SK-N-SH (cell line): ENCODE data around the gene CNTNAP2.

Experiments
- FOXM1 ChIP-seq: IDR thresholded peaks from 2 replicates; pipeline ENCODE4 v1.4.0; 2012; ENCODE audit warnings: low read depth, mild to moderate bottlenecking
- POLR2AphosphoS5 ChIP-seq: IDR thresholded peaks from 2 replicates; pipeline ENCODE4 v1.6.1; 2012; ENCODE audit warnings: low read depth, low read length
- TCF12 ChIP-seq: IDR thresholded peaks from 2 replicates; pipeline ENCODE4 v1.4.0; 2012
- USF1 ChIP-seq: IDR thresholded peaks from 2 replicates; pipeline ENCODE4 v1.4.0; 2012; ENCODE audit warnings: low read depth, borderline replicate concordance
- TF ChIP-seq, protein P1 (sequence below): fragments of 200-600 bp; sonication (generic); IDR thresholded peaks from 2 replicates; pipeline ENCODE4 v1.6.1; 2017; ENCODE audit warnings: antibody characterized with exemption, mild to moderate bottlenecking, moderate library complexity

- TF ChIP-seq, protein P1, sequence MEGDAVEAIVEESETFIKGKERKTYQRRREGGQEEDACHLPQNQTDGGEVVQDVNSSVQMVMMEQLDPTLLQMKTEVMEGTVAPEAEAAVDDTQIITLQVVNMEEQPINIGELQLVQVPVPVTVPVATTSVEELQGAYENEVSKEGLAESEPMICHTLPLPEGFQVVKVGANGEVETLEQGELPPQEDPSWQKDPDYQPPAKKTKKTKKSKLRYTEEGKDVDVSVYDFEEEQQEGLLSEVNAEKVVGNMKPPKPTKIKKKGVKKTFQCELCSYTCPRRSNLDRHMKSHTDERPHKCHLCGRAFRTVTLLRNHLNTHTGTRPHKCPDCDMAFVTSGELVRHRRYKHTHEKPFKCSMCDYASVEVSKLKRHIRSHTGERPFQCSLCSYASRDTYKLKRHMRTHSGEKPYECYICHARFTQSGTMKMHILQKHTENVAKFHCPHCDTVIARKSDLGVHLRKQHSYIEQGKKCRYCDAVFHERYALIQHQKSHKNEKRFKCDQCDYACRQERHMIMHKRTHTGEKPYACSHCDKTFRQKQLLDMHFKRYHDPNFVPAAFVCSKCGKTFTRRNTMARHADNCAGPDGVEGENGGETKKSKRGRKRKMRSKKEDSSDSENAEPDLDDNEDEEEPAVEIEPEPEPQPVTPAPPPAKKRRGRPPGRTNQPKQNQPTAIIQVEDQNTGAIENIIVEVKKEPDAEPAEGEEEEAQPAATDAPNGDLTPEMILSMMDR = no peak
- TF ChIP-seq USF1 = no peak
- TF ChIP-seq POLR2AphosphoS5 = no peak
- no peak for TF ChIP-seq TCF12
- no peak for TF ChIP-seq FOXM1
Observed at GRCh38 chr7:148304456-148304855, 2187.9 kb downstream of the CNTNAP2 start.
